Panc1 (cell line): ENCODE data around the gene TMEM127. TPM values are rescaled to one million over a fixed set of nuclear protein-coding genes. Genes with fewer than 3 reads are reported as not detected.
A peak's percentile ranks its signal among the peaks of the same experiment; 100 is the strongest.

ENCODE experiments used
- ATAC-seq: fragments of 200-7000 bp; cut with Tn5 transposase; 2 replicates; pipeline ENCODE4 v1.9.1; 2020; ENCODE audit warnings: mild to moderate bottlenecking, moderate library complexity
- BruUV-seq: library from RNA; stranded (reverse); fragments of 400-500 nt; replicated peaks from 2 replicates; lab custom pipeline; 2021; lab: Mats Ljungman, UMichigan
- CTCF ChIA-PET: fragments of 300-600 bp; sonication (Branson Sonifier 250); formaldehyde crosslinking; loops from one replicate; lab custom pipeline; 2022; ENCODE audit warnings: antibody characterized with exemption; lab: Charles Lee
- POLR2A ChIA-PET: fragments of 300-600 bp; sonication (Branson Sonifier 250); formaldehyde crosslinking; loops from one replicate; lab custom pipeline; 2022; ENCODE audit warnings: antibody characterized with exemption; lab: Charles Lee
- DNase-seq: peaks from one replicate; pipeline ENCODE4 v3.0.0-alpha.2; 2010; ENCODE audit warnings: low read depth, low spot score
- H3K27ac ChIP-seq: 2 replicates; pipeline ENCODE4 v1.5.1; 2011; ENCODE audit warnings: mild to moderate bottlenecking, low read length, inconsistent platforms
- H3K27me3 ChIP-seq: fragments of 200-500 bp; sonication (Bioruptor generic); 2 replicates; pipeline ENCODE4 v1.6.0; 2014; ENCODE audit warnings: low read length, inconsistent platforms; ENCODE audit not compliant: control insufficient read depth, insufficient read depth
- H3K36me3 ChIP-seq: fragments of 200-500 bp; sonication (Bioruptor generic); 2 replicates; pipeline ENCODE4 v1.5.1; 2014; ENCODE audit warnings: inconsistent platforms, mild to moderate bottlenecking, low read length, moderate library complexity; ENCODE audit not compliant: control insufficient read depth, insufficient read depth
- H3K4me1 ChIP-seq: 2 replicates; pipeline ENCODE4 v1.5.1; 2011; ENCODE audit warnings: inconsistent platforms, mild to moderate bottlenecking, low read length, moderate library complexity; ENCODE audit not compliant: control insufficient read depth, insufficient read depth
- H3K4me3 ChIP-seq, 2 experiments: 2 replicates each; pipeline ENCODE4 v1.5.1; 2011 to 2012; ENCODE audit warnings: low read depth in 2 of 2, low read length in 2 of 2, mild to moderate bottlenecking in 2 of 2, inconsistent platforms in 1 of 2, moderate library complexity in 1 of 2
- H3K9me3 ChIP-seq: fragments of 200-500 bp; sonication (Bioruptor generic); 2 replicates; pipeline ENCODE4 v1.5.1; 2014; ENCODE audit warnings: low read depth, mild to moderate bottlenecking, inconsistent platforms, low read length, moderate library complexity; ENCODE audit not compliant: control insufficient read depth, insufficient read depth
- POLR2AphosphoS5 ChIP-seq: IDR thresholded peaks from 2 replicates; pipeline ENCODE4 v1.6.1; 2012; ENCODE audit warnings: mild to moderate bottlenecking, low read depth, low read length, moderate library complexity
- SIN3A ChIP-seq: IDR thresholded peaks from 2 replicates; pipeline ENCODE4 v1.6.1; 2012; ENCODE audit warnings: low read depth, mild to moderate bottlenecking, low read length, moderate library complexity, borderline replicate concordance; ENCODE audit not compliant: insufficient read depth
- TCF7L2 ChIP-seq: IDR thresholded peaks from 2 replicates; pipeline ENCODE4 v1.6.1; 2011; ENCODE audit warnings: mild to moderate bottlenecking, low read depth, low read length, inconsistent platforms
- in situ Hi-C: cut with HindIII; loops from 2 replicates; pipeline ENCODE4 v1.10.0; 2016; ENCODE audit warnings: low sequenced_read_pairs, low pct_unique_long_range_greater_than_20kb
- intact Hi-C: fragments of 100-400 bp; cut with micrococcal nuclease; formaldehyde crosslinking; loops from one replicate; pipeline ENCODE4 v1.10.0; 2022; ENCODE audit not compliant: unreplicated experiment
- total RNA-seq: library from RNA; stranded (reverse); gene quantifications from one replicate; pipeline ENCODE4 v1.2.1, GENCODE V29; 2021; ENCODE audit not compliant: unreplicated experiment
- TF ChIP-seq, protein P1 (sequence below): fragments of 450-650 bp; IDR thresholded peaks from 2 replicates; pipeline ENCODE4 v1.5.1; 2017; ENCODE audit warnings: mild to moderate bottlenecking
- TF ChIP-seq, protein P2 (sequence below), 2 experiments: IDR thresholded peaks; 2 replicates each; pipeline ENCODE4 v1.6.1; 2011 to 2012; ENCODE audit warnings: low read depth in 2 of 2, control low read depth in 1 of 2, low read length in 1 of 2, mild to moderate bottlenecking in 1 of 2, moderate library complexity in 1 of 2; ENCODE audit not compliant: insufficient read depth in 1 of 2

The TMEM127 gene
- total RNA-seq, 1 experiment from 2014 or later = 63.1 TPM

DNA sequence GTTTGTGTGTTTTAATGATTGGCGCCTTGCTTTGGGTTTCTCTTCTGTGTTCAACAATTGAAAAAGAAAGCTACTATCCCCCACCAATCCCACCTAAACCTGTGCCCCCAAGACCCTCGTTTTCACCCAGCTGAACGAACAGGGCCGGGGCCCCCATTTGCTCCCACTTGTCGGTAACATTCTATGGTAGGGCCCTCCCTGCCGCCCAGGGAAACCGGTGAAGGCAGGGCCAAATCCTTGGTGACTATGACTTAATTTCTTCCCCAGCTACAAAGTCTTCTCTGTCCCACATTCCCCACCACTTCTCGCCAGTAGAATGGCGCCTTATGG lies 40.1 kb upstream of the TMEM127 start:
- H3K4me1 ChIP-seq = peaks cover 21% of the 10 kb centered on the region
- TF ChIP-seq, protein P1, sequence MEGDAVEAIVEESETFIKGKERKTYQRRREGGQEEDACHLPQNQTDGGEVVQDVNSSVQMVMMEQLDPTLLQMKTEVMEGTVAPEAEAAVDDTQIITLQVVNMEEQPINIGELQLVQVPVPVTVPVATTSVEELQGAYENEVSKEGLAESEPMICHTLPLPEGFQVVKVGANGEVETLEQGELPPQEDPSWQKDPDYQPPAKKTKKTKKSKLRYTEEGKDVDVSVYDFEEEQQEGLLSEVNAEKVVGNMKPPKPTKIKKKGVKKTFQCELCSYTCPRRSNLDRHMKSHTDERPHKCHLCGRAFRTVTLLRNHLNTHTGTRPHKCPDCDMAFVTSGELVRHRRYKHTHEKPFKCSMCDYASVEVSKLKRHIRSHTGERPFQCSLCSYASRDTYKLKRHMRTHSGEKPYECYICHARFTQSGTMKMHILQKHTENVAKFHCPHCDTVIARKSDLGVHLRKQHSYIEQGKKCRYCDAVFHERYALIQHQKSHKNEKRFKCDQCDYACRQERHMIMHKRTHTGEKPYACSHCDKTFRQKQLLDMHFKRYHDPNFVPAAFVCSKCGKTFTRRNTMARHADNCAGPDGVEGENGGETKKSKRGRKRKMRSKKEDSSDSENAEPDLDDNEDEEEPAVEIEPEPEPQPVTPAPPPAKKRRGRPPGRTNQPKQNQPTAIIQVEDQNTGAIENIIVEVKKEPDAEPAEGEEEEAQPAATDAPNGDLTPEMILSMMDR = no peak
- TF ChIP-seq TCF7L2 = no peak
- no peak for TF ChIP-seq SIN3A
- TF ChIP-seq POLR2AphosphoS5 = no peak
- TF ChIP-seq, protein P2, sequence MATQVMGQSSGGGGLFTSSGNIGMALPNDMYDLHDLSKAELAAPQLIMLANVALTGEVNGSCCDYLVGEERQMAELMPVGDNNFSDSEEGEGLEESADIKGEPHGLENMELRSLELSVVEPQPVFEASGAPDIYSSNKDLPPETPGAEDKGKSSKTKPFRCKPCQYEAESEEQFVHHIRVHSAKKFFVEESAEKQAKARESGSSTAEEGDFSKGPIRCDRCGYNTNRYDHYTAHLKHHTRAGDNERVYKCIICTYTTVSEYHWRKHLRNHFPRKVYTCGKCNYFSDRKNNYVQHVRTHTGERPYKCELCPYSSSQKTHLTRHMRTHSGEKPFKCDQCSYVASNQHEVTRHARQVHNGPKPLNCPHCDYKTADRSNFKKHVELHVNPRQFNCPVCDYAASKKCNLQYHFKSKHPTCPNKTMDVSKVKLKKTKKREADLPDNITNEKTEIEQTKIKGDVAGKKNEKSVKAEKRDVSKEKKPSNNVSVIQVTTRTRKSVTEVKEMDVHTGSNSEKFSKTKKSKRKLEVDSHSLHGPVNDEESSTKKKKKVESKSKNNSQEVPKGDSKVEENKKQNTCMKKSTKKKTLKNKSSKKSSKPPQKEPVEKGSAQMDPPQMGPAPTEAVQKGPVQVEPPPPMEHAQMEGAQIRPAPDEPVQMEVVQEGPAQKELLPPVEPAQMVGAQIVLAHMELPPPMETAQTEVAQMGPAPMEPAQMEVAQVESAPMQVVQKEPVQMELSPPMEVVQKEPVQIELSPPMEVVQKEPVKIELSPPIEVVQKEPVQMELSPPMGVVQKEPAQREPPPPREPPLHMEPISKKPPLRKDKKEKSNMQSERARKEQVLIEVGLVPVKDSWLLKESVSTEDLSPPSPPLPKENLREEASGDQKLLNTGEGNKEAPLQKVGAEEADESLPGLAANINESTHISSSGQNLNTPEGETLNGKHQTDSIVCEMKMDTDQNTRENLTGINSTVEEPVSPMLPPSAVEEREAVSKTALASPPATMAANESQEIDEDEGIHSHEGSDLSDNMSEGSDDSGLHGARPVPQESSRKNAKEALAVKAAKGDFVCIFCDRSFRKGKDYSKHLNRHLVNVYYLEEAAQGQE (IDR thresholded peaks at IDR 0.05; ENCODE audit: insufficient read depth in 1 of 2, low read depth in 2 of 2, low read length in 1 of 2) = no peak
- in situ Hi-C loops = no loop called here
- 0 out of 2 replicates have a peak, but pooled peaks have one; percentile 4 for ATAC-seq
- intact Hi-C loops = no loop called here
- ChIA-PET CTCF (interaction anchor here (0.6 kb wide), 1 partner anchor 12 kb away, joined by 4 read pairs; no protein-coding TSS in a partner anchor), POLR2A (no interaction called here)
- no peaks in the 10 kb centered on the region for H3K27me3 ChIP-seq
- no peaks in the 10 kb centered on the region for H3K9me3 ChIP-seq
- H3K27ac ChIP-seq = peak overlapping the region; percentile 98
- peaks cover 40% of the 10 kb centered on the region for H3K36me3 ChIP-seq
- no peak for DNase-seq
- peak overlapping the region; percentile 94 to 99 for H3K4me3 ChIP-seq
- BruUV-seq = TSS peak; percentile 98

DNA sequence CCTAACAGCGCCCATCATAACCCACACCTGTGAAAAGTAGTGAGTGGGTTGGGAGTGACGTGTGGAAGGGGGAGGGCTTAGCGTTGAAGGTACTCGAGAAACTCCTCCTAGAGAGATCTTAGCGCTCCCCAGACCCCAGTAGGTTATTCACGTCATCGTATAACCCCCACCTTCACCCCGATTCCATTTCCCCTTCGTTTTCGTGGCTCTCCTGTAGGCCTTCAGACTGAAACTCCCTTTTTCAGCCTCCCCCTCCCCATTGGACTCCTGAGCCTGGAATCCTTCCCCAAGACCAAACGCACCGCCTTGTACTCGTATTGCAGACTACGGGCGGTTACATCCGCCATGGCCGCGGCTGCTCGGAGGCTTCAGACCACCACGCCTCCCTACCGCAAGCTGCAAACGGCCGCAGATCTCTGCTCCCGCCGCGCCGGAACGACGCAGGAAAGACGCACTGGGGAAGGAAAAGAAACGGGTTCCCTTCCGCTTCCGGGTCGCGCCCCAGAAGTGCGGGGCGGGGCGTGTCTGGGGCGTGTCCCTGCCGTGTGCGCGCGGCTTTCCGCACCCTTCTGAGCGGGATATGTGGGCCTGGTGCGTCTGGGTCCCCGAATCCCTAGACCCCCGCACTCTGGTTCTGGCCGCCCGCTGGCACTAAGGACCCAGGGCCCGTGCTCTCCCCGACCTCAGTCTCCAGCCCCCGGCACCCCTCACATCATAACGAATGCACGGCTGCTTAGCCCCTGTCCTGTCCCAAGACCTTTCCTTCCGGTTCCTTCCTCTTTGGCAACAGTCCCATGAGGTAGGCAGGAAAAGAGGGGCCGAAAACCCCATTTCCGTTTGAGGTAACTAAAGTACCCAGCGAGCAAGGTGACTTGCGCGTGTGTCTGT lies 39.5 kb upstream of the TMEM127 start, which contains the start of gene SNRNP200:
Gene SNRNP200, minus strand, starts transcription at position 456 of the 888 bp plus-strand sequence. Its CDS starts 109 bp downstream, at position 347.
- BruUV-seq = no TSS peak
- peak; percentile 99 for ATAC-seq
- peak within 1 kb of the TSS; percentile 98 for H3K27ac ChIP-seq
- H3K36me3 ChIP-seq = peaks cover 43% of the 10 kb centered on the region
- in situ Hi-C loops (no loop called here), intact Hi-C loops (no loop called here)
- TF ChIP-seq POLR2AphosphoS5 (peak; percentile 96), SIN3A (peak; percentile 97), TCF7L2 (0 out of 2 replicates have a peak, but pooled peaks have one; percentile 9)
- TF ChIP-seq, protein P1 = no peak
- TF ChIP-seq, protein P2 (IDR thresholded peaks at IDR 0.05; ENCODE audit: insufficient read depth in 1 of 2, low read depth in 2 of 2, low read length in 1 of 2) = 0 out of 4 replicates have a peak, but pooled peaks of 1 of the 2 experiments have one; percentile 11
- H3K4me1 ChIP-seq = peaks cover 21% of the 10 kb centered on the region
- no peaks in the 10 kb centered on the region for H3K9me3 ChIP-seq
- ChIA-PET CTCF (interaction anchor here (0.6 to 0.7 kb wide), 2 partner anchors 11 to 16 kb away, joined by 3 to 4 read pairs; no protein-coding TSS in a partner anchor), POLR2A (no interaction called here)
- no peak for DNase-seq
- H3K4me3 ChIP-seq = peak within 1 kb of the TSS; percentile 94 to 99
- H3K27me3 ChIP-seq = no peaks in the 10 kb centered on the region
